NCI-H82 (cell line): ENCODE results near the gene WDR45B.
A peak's percentile ranks its signal among the peaks of the same experiment; 100 is the strongest.

Source experiments
- DNase-seq: peaks from one replicate; lab custom pipeline; 2025; lab: John Stamatoyannopoulos, UW

The WDR45B gene

DNA sequence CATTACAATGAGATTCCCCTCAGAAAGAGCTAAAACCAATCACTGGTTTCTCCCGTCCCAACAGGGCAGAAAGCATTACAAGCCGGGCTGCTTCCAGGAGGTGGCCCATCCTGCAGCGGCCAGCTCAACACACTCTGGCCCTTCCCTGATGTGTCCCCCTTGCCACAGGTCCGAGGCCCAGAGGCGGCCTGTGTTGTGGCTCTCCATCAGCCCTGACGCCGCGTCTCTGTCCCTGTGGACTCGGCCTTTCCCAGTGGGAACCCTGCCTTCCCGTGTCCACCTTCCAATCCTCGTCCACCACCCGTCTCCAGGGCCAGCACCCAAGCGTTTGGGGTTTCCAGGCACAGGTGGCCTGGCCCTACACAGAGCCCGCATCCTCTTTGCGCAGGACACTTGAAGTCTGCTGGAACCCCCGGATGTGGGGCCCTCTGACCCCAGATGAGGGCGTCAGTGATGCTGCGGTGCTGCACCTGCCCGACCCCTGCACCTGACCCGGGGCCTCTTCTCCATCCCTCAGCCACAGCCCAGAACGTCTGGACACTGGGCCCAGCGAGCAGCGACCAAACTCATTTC is 29.2 kb upstream of the WDR45B start:
- DNase-seq, result no peak

DNA sequence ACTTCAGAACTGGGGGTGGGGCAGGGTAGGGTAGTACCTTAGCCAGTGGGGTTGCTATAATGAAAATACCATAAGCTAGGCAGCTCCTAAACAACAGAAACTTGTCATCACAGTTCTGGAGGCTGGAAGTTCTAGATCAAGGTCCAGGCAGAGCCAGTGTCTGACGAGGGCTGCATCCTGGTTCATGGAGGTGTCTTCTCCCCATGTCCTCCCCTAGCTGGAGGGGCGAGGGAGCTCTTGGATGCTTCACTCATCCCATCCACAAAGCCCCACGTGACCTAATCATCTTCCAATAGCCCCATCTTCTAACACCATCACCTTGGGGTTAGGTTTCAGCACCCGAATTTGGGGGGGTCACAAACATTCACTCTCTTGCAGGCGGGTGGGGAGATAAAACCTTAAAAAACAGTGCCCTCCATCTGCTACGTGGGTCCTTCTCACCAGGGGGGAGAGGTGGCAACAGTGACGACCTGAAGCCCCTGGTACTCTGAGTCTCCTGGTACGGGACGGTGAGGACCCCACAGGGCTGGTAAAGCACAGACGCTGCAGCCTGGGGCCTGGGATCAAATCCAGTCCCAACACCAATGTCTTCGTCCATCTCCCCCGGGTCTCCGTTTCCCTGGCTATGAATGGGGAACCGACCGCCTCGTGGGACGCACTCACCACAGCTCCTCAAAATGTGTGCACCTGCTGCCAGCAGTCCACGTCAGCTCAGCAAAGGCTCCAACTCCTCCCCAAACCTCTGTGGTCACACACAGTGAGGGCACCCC is 27.4 kb upstream of the WDR45B start:
- DNase-seq, result no peak

DNA sequence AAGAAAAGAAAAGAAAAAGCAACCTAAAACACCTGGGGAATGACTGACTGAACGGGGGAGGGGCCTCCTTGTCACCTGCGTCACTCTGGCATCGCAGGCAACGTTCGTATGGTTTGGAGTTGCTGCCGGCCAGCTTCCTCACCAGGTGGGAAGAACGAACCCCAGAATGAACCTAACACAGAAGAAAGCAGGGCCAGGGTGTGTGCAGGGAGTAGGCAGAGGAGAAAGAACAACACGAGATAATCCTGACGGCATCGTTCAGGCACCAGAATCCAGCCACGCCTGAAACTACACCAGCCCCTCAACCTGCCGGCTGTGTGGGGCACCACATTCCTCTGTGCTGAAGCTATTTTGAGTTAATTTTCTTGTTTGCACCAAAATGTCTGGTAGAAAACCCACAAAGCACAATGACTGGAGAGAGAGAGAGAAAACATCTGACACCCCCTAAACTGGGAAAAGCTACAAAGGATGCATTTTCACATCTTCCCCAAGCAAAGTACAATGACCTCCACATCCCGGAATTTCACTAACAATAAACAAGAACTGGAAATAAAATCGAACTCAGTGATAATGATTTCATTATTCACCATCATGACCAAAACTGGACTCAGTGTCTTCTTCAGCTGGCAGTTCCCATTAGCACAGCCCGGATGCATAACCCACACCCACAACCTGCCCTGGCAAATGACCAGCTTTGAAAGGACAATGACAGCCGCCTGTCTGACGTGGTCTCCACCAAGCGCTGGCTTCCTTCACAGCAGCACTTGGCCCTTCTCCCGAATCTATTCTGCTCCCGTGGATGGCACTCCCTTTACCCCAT is 26.6 kb upstream of the WDR45B start:
- DNase-seq, result no peak

DNA sequence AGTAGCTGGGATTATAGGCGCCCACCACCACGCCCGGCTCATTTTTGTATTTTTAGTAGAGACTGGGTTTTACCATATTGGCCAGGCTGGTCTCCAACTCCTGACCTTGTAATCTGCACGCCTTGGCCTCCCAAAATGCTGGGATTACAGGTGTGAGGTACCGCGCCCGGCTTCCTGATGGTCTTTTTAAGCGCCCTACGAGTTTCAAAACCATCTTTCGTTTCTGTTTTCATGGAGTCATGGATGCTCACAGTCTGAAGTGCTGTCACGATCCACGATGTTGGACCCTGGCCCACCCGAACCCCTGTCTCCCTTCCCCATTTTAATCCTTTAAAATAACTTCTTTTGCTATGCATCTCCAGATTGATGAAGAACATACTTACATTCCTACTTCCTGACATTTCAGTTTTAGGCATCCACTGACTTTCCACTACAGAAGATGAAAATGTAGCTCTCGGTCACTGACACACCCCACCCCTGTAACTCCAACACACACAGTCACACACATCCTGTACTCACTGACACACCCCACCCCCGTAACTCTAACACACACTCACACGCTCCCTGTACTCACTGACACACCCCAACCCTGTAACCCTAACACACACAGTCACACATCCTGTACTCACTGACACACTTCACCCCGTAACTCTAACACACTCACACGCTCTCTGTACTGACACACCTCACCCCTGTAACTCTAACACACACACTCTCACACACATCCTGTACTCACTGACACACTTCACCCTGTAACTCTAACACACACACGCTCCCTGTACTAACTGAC is 22.6 kb upstream of the WDR45B start:
- DNase-seq, result no peak

DNA sequence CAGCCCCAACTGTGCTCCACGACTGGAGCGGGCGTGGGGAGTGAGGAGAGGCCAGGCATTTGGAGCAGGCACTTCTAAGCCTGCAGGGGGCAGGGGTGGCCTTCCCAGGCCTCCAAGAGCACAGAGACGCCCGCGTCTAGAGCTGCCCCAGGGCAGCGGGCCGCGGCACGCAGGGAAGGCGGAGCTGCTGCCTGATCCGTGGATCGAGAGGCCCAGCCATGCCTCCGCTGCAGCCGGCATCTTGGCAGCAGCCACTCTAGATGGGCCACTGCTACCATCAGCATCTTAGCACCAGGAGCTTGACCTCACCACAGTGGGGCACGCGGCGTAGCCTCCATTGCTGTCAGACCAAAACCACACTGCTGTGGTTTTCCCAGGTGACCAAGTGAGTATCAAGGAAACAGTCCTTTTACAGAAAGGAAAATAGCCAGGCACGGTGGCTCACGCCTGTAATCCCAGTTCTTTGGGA is 20.4 kb upstream of the WDR45B start:
- peak; percentile 86 for DNase-seq

DNA sequence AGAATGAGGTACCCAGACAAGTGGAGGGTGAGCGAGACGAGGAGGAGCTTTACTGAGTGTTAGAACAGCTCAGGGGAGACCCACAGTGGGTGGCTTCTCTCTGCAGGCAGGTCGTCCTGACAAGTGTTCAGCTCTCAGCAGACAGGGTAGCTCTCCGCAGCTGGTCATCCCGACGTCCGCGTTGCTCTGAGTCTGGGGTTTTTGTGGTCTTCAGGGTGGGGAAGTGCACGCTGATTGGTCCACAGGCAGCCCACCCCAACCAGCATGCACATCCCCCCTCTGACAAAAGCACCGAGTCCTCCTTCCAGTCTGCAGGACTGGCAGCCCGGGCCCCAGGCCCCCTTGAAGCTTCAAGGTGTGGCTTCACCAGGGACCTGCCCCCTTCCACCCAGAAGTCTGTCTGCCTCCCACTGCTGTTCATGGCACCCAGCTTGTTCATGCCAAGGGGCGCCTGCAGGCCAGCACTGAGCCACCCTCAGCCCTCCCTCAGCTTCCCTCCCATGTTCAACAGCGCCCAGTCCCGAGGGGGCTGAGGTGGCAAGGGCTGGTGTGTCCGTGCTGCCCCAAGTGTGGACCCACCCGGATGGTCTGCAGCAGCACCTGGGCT is 19.9 kb upstream of the WDR45B start:
- DNase-seq, result no peak

DNA sequence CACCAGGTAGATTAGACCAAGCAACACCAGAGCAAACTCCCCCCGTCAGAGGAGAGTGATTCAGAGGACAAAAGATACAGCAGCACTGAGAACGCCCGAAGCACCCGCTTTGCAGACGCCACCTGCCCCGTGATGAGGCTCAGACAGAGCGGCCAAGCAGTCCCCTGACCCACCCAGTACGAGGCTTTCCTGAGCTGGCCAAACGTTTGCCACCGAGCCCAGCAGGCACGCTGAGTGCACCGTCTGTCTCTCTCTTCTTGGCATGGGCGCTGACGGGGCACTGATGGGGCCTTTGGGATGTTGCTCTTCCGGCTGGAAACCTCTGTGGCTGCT is 19.4 kb upstream of the WDR45B start:
- DNase-seq, result no peak

DNA sequence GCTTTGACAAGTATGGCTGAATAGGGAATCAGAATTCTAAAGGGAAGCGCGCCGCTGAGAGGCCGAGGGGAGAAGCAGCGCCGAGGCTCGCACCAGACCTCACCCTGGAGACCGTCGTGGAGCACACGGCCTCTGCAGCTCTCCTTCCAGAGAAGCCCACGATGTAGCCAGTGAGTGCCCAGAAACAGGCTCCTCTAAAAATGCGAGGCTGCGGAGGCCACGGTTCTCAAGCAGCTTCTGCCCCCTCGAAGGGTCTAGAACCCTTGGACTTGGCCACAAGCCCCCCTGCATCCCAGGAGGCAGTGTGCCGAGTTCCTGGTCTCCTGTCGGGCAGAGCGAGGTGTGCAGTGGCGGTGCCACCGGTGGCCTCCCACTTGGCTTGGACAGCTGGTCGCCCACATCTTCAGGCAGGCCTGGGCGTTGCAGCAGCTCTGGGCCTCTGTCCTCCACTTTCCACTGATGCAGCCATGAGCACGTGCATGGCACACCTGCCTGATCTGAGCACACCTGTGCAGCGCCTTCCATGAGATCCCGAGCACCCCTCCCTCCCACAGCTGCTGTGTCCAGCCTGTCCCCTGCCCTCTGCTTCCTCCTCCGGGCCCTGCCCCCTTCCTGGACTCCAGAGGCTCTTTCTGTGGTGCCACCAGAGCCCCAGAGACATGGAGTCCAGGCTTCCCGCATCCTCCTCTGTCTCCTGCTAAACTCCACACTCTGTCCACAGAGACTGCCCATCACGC is 18.9 kb upstream of the WDR45B start:
- no peak for DNase-seq

DNA sequence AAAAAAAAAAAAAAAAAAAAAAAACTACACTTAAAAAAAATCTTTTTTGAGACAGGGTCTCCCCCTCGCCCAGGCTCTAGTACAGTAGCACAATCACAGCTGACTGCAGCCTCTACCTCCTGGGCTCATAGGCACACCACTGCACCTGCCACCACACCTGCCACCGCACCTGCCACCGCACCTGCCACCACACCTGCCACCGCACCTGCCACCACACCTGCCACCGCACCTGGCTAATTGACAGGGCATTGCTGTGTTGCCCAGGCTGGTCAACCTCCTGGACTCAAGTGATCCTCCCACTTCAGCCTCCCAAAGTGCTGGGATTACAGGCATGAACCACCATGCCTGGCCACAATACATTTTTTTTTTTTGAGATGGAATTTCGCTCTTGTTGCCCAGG is 17.6 kb upstream of the WDR45B start:
- no peak for DNase-seq

DNA sequence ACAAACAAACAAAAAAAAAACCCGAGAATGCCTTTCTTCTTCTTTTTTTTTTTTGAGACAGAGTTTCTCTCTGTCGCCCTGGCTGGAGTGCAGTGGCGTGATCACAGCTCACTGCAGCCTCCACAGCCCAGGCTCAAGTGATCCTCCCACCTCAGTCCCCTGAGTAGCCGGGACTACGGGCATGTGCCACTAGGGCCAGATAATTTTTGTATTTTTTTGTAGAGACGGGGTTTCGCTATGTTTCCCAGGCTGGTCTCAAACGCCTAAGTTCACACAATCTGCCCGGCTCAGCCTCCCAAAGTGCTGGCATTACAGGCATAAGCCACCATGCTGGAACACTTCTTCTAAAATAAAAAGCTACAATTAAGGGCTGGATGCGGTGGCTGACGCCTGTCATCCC is 17.0 kb upstream of the WDR45B start:
- DNase-seq, result no peak

DNA sequence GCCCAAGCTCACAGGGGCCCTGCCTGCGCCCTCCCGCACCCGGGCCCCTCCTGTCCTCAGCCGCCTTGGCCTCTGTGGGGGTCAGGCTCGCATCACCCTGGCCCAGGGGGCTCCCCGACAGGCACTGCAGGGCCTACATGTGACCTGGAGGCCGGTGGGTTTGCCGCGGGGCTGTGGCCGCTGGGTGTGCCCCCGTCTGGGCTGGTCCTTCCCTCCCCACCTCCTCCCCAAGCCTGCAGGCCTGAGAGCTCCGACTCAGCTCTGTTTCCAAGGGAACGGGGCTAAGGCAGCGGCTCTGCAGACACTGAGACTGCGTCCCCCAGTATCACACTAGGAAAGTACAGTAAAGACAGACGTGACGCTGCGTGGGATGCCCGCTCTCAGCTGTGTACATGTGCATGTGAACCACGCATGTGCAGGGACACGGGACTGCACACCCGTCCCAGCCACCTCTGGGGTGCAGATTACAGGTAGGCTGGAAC is 16.5 kb upstream of the WDR45B start:
- DNase-seq, result no peak

DNA sequence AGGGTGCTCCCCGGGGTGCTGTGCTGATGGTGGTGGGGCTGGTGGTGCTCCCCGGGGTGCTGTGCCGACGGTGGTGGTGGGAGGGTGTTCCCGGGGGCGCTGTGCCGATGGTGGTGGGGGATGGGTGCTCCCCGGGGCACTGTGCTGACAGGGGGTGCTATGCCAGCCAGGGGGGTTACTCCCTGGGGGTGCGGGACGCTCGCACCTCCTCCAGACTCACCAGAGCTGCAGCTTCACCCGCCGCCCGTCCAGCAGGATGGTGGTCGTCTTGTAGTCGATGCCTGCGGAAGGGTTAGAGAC is 16.0 kb upstream of the WDR45B start:
- DNase-seq, result no peak

DNA sequence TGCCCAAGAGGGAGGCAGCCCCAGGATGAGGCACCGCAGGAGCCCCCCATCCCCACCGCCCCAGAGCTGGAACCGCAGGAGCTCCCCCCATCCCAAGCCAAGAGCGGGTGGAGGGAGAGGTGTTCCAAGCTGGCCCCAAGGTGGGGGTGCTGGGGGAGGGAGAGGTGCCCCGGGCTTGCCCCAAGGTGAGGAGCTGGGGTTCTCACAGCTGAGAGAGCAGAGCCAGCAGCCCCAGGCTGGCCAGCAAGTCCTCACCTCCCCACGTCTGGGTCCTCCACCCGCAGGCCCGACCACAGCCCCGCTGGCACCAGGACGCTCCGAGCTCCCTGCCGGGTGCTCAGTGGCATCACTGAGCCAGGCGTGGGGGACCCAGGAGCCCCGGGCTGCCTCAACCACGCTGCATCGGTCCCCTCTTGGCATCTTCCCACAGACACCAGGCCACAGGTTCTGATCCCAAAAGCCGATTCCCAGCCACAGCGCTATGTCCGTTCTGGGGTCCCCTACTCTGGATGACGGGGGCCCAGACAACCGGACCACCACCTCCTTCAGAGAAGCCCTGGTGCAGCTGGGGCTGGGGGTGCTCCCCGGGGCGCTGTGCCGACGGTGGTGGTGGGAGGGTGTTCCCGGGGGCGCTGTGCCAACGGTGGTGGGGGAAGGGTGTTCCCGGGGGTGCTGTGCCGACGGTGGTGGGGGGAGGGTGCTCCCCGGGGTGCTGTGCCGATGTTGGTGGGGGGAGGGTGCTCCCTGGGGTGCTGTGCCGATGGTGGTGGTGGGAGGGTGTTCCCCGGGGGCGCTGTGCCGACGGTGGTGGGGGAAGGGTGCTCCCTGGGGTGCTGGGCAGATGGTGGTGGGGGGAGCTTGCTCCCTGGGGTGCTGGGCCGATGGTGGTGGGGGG is 15.4 kb upstream of the WDR45B start:
- DNase-seq, result no peak

DNA sequence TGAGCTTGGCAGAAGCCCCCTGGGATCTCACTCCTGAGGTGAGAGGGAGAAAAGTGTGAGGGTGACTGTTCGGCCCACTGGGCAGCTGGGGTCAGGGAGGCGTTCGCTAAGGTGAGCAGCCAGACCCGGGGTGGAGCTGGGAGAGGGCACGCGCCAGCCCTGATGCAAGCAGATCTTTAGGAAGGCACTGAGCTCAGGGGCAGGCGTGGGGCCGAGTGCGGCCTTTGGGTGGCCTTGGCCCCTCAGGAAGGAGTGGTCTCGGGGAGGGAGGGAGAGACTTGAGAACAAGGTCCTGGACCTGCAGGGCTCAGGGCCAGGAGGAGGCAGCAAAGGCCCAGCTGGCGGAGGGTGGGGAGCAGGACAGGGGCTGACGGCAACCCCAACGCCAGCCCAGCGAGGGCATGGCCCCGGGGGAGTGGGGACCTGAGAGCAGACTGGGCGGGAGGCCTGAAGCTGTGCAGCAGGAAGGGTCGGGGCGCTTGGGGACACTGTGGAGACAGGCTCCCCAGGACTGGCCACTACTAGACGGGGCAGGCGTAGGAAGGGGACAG is 14.5 kb upstream of the WDR45B start:
- DNase-seq, result no peak

DNA sequence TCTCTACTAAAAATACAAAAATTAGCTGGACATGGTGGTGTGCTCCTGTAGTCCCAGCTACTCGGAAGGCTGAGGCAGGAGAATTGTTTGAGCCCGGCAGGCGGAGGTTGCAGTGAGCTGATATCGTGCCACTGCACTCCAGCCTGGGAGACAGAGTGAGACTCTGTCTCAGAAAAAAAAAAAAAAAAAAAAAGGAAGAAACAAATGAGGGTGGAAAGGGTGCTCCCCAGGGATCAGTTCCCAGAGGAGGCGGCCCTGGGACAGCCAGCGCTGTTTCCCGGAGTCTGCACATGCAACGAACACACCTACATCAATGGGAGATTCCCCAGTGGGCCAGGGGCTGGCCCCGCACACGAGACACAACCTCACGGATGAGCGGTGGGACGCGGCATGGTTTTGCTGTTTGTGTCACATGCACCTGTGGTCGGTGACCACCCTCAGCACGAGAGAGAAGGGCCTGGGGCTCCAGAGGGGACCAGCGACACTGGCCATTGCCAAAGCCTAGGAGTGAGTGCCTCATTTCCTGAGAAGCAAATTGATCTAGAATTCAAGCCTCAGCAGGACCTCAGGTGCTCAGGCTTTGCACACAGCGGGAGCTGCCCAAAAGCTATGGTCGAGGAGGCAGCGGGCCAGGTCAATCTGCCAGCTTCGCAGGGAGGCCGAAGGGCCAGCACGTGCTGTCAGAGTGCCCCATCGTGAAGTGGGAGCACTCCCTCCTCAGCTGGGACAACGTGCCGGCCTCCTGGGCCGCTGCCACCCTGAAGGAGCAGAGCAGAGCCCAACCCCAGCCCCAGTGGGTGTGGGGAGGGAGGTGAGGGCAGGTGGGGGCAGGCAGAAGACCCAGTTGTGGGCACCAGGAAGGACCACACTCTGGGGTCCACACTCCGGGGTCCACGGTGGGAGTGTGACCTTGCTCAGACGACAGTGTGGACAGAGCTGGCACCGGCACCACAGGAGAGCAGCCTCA is 13.8 kb upstream of the WDR45B start:
- DNase-seq, result no peak

DNA sequence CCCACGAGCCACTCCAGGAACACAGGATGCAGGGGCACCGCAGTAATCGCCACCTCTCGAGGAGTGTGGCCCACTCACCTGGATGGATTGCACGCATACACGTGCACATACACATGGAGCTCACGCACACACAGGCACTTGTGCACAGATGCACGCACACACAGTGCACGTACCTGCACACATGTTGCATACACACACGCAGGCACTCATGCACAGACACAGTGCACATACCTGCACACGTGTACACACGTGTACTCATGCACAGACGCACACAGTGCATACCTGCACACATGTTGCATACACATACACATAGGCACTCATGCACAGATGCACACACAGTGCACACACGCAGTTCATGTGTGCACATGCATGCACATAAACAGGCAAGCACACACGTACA is 11.6 kb upstream of the WDR45B start:
- DNase-seq, result no peak

DNA sequence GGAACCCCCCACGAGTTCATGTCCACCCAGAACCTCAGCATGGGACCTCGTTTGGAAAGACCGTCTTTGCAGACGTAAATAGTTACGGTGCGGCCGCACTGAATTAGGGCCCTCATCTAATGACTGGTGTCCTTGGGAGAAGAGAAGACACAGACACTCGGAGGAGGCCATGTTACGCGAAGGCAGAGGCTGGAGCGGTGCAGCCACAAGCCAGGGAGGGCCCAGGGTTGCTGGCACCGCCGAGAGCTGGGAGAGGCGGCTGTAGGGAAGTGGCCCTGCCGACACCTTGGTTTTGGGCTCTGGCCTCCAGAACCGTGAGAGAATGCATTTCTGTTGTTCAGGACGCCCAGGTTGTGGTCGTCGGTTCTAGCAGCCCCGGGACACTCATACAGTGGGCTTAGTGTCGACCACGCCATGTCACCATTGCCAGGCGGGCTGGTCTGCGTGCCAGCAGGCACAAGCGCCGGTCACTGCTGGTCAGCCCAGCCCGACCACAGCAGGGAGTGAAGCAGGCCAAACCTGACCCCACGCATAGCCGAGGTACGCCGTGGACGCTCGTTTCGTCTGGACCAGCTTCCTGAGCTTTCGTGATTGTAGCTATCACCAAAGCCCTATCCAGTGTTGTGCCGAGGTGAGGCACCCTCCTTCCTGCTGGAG is 10.7 kb upstream of the WDR45B start:
- DNase-seq, result no peak

DNA sequence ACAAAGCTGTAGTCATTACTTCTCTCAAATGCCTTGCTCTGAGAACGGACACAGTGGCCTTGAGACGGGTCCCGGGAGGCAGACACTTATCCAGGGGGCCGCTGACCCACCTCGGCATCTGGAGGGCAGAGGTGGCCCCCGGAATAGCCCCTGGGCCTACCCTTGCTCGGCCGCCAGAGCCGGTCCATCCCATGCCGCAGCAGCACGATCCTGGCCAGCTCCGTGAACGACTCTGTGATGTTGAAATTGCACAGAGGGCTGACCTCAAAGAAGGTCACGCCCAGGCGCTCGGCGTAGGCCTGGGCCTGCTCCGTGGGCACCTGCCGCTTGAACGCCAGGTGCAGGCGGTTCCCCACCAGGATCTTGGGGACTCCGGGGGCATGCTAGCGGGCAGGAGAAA is 10.1 kb upstream of the WDR45B start:
- no peak for DNase-seq
